GM12872 (cell line): Measurements from ENCODE around the gene RBPJL.

Experiments
- TF ChIP-seq, protein P1 (sequence below): IDR thresholded peaks from 3 replicates; pipeline ENCODE4 v1.5.1; 2011; ENCODE audit warnings: low read depth, mild to moderate bottlenecking, low read length, moderate library complexity; ENCODE audit not compliant: insufficient read depth

The RBPJL gene

DNA sequence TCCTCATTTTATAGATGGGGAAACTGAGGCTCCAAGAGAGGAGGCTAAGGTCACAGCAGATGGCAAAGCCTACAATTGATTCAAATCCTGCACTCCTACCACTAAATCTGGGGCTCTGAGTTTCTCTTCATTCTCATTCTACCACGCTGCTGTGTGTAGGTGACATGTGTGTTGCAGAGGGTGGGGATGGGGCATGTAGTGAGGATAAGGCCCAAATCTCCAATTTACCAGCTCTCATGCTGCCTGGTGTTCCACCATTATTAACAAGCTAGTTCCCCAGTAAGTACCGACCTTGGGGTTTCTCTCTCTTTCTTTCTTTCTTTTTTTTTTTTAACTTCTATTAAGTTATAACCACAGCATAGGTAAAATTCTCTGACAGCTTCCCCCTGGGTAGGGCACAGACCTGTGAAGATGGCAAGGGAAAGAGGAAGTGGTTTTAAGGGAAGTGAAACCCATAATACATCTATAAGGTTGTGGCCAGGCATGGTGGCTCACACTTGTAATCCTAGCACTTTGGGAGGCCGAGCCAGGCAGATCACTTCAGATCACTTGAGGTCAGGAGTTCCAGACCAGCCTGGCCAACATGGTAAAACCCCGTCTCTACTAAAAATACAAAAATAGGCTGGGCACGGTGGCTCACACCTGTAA is 14.4 kb downstream of the RBPJL start:
- TF ChIP-seq, protein P1, sequence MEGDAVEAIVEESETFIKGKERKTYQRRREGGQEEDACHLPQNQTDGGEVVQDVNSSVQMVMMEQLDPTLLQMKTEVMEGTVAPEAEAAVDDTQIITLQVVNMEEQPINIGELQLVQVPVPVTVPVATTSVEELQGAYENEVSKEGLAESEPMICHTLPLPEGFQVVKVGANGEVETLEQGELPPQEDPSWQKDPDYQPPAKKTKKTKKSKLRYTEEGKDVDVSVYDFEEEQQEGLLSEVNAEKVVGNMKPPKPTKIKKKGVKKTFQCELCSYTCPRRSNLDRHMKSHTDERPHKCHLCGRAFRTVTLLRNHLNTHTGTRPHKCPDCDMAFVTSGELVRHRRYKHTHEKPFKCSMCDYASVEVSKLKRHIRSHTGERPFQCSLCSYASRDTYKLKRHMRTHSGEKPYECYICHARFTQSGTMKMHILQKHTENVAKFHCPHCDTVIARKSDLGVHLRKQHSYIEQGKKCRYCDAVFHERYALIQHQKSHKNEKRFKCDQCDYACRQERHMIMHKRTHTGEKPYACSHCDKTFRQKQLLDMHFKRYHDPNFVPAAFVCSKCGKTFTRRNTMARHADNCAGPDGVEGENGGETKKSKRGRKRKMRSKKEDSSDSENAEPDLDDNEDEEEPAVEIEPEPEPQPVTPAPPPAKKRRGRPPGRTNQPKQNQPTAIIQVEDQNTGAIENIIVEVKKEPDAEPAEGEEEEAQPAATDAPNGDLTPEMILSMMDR, result no peak

DNA sequence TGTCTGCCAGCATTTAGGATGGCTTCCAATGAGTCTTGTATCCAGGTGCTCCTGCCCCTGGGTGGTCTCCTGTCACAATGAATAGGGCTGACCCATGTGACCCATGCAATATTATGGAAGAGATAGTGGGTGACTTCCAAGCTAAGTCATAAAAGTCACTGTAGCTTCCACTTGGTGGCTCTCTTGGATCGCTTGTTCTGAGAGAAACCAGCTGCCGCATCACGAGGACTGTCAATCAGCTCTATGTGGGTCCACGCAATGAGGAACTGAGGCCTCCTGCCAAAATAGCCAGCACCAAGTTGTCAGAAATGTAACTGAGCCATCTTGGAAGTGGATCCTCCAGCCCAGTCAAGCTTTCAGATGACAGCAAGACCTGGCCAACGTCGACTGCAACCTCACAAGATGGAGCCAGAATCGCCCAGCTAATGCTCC is 16.3 kb downstream of the RBPJL start:
- TF ChIP-seq, protein P1, result peak; percentile 48; the same call in 2 of the 3 replicates

DNA sequence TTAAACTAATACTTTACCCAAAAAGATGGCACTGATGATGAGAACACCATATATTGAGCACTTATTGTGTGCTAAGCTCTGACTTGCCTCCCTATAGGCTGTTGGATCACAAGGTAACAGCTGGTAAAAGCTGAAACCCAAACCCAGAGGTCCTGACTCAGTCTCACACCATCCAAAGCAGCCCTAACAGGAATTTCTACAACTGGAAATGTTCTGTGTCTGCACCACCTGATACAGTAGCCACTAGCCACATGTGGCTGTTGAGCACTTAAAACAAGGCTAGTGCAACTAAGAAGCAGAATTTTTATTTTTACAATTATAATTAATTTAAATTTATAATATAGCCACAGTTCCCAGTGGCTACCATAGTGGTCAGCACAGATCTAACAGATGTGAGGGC is 17.1 kb downstream of the RBPJL start:
- TF ChIP-seq, protein P1, result no peak

DNA sequence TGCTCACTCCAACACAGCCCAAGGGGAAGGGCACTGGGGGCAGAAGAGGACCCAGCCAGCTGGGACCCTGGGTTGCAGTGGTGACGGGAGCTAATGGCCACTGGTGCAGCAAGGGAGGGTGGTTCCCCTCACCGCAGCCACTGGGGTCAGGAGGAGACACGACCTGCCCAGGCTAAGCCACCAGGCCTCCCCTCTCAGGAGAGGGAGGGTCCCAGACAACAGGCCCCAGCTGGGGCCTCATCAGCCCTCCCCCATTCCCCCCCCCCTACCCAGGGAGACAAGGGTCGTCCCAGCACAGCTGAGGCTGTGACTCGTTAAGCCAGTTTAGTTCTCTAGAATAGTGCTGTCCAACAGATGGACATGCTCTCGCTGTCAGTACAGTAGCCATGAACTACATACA is 18.7 kb downstream of the RBPJL start:
- TF ChIP-seq, protein P1, result no peak

DNA sequence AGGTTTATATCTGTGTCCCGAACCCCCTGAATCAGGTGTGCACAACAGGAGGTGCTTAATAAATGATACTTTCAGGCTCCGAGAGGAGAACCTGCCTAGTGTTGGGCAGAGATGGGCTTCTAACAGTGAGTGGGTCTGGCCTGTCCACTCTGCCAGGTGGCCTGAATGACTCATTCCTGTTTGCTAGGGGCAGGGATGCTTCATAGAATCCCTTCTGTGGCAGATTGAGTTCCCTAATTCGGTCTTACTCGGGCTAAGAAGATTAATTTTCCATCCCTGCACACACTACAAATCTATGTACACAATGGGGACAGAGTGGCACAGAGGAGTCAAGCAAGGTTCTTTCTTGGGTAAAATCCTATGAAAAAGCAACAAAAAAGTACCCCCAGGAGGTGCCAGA is 21.8 kb downstream of the RBPJL start:
- TF ChIP-seq, protein P1, result no peak

DNA sequence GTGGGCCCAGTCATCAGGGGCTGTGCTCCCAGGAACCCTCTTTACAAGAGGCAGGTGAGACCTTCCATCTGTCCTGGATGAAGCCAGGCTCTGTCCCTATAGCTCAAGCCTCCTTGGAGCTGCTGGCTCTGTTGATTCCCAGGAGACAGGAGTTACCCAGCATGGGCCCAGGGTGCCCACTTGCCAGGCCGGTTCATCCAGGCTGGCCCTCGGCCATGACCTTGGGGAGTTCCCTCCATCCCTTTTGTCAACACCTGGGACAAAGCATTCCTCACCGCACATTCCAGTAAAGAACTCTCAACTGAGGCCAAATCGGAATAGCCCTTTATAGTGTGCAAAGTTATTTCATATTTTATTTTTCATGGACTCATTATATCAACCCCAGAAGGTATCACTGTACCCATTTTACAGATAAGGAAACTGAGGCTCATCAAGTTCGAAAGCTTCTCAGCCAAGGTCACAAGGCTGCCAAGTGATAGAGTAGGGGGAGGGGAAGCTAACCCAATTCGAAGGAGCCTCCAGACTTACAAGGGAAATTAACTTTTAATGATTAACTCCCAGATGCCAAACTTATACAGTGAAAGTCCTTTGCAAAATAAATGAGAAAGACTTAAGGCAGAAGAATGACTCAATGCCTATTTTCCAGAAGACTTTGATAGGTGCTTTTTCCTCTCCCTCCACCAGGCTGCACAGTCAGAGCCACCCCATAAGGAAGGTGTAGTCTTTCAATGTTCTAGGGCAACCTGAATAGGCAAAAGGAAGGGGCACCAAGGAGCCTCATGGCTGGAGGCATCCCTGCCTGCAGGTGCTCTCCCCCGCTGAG is 23.1 kb downstream of the RBPJL start:
- TF ChIP-seq, protein P1, result no peak

DNA sequence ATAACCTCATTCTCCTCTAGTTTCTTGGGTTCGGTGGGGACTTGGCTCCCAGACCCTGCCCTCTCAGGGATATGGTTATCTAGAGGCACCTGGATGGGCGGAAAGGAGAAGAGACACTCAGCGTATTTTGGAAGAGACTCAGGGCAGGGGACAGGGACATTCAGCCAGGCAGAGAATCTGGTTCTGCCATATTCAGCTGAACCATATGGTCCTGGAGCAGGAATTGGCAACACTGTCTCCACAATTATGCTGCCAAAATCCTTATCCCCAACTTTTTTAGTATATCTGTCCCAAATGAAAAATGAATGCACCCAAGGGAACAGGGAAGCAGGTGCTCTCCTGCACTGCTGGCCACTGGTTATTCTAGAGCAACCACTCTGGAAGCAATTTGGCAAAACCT is 23.8 kb downstream of the RBPJL start:
- TF ChIP-seq, protein P1, result no peak
